Measurements from ENCODE around the gene NCAPG2. TPM values are rescaled to one million over a fixed set of nuclear protein-coding genes. Genes with fewer than 3 reads are reported as not detected.

NCAPG2 gene
- total and polyA plus RNA-seq, 2 of the 13 experiments (the other 11 are each of a cell fraction or from before 2014, with no cell fraction given), result 15.1 to 30.7 TPM

- FAIRE-seq (peak; percentile 66), DNase-seq (ENCODE audit: low spot score) (peak; percentile 72), ATAC-seq (peak; percentile 72)
- intact Hi-C loops (cut with micrococcal nuclease; ENCODE audit: unreplicated experiment), result no loop called here
- in situ Hi-C loops (cut with HindIII; ENCODE audit: extremely low pct_ligation_motif_present, low pct_unique_long_range_greater_than_20kb), result no loop called here
- H4K20me1 ChIP-seq (ENCODE audit: insufficient read depth, low read length), result no peaks in the 10 kb centered on the region
- H3K79me2 ChIP-seq (ENCODE audit: insufficient read depth, low read length), result no peaks in the 10 kb centered on the region
- H3K27ac ChIP-seq (ENCODE audit: extremely low read length, insufficient read depth, low read length), result peak overlapping the region; percentile 64
- BruUV-seq (replicated peaks), result no TSS peak
- ChIA-PET POLR2A (interaction anchor here (1.0 to 1.4 kb wide), 4 partner anchors 11 to 55 kb away, joined by 3 to 29 read pairs (median 4); partner anchors contain the start of gene PTPRN2), CTCF (ENCODE audit: low intra/inter-chr PET ratio, low total read pairs) (no interaction called here)
- WGBS (ENCODE audit: low lambda C conversion rate), result 72% methylated on average over 7 of the region's 7 CpGs
- no peaks in the 10 kb centered on the region for H3K27me3 ChIP-seq (ENCODE audit: control insufficient read depth in 1 of 2, insufficient read depth in 2 of 2, low read length in 2 of 2)
- H3K4me2 ChIP-seq (ENCODE audit: low read depth, low read length), result no peak overlapping the region
- H3K4me3 ChIP-seq (replicated peaks in 1 of 3; ENCODE audit: insufficient read depth in 1 of 3, low read depth in 2 of 3, low read length in 3 of 3), result no peak overlapping the region
- no peaks in the 10 kb centered on the region for H3K9me3 ChIP-seq (ENCODE audit: low read length)
- peaks cover 45% of the 10 kb centered on the region for H3K4me1 ChIP-seq (ENCODE audit: insufficient read depth, low read length)
- no peak overlapping the region for H3K9ac ChIP-seq (ENCODE audit: insufficient read depth, low read depth, low read length)
- no peak overlapping the region for H2AFZ ChIP-seq (ENCODE audit: low read length)
- H3K36me3 ChIP-seq (replicated peaks in 1 of 2; ENCODE audit: control insufficient read depth in 1 of 2, insufficient read depth in 2 of 2, low read length in 2 of 2), result peaks cover 1 to 10% of the 10 kb centered on the region in 2 experiments
- TF ChIP-seq ZNF607 (CRISPR knock-in tag; IDR thresholded peaks at IDR 0.05; ENCODE audit: borderline replicate concordance) (no peak), ZFP82 (CRISPR knock-in tag; IDR thresholded peaks at IDR 0.05; ENCODE audit: borderline replicate concordance) (no peak), PAXIP1 (CRISPR knock-in tag; conservative IDR thresholded peaks at IDR 0.05) (peak; percentile 54), ZNF460 (CRISPR knock-in tag; IDR thresholded peaks at IDR 0.05; ENCODE audit: borderline replicate concordance) (peak; percentile 94), ZSCAN21 (CRISPR knock-in tag; IDR thresholded peaks at IDR 0.05; ENCODE audit: borderline replicate concordance) (0 out of 2 replicates have a peak, but pooled peaks have one; percentile 29), RXRB (CRISPR knock-in tag; IDR thresholded peaks at IDR 0.05; ENCODE audit: borderline replicate concordance) (0 out of 2 replicates have a peak, but pooled peaks have one; percentile 9), ZSCAN20 (CRISPR knock-in tag; IDR thresholded peaks at IDR 0.05; ENCODE audit: borderline replicate concordance) (no peak), HCFC1 (IDR thresholded peaks at IDR 0.05; ENCODE audit: low read depth, low read length) (no peak), PRDM10 (CRISPR knock-in tag; IDR thresholded peaks at IDR 0.05; ENCODE audit: low read depth) (0 out of 2 replicates have a peak, but pooled peaks have one; percentile 59), FOSL2 (CRISPR knock-in tag; IDR thresholded peaks at IDR 0.05) (peak; percentile 73)
Measured at GRCh38 chr7:158638001-158638400, 66.6 kb downstream of the NCAPG2 start.

Data from HepG2 (cell line).